ENCODE results near the gene FAM107B. TPM values are rescaled to one million over a fixed set of nuclear protein-coding genes. Genes with fewer than 3 reads are reported as not detected.

Gene FAM107B
- total and polyA plus RNA-seq, 10 of the 15 experiments (the other 5 are each of a cell fraction or from before 2014, with no cell fraction given) = 22.9 to 162 (median 86.6) TPM

DNA sequence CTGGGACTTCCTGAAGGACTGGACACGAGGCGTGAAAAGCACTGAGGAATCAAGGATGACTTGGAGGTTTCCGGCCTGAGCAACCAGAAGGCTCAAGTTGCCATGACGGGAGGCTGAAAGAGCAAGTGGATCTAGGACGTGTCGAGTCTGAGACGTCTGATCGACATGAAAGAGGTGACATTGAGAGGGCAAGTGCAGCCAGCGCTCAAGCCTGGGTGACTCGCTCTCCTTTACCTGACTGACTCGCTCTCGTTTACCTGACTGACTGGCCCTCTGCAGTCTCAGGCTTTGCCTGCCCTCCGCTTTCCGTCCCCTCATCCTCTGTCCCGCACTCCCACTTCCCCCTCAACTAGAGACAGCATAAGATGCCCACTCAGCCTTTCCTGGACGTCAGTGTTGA lies 241.4 kb downstream of the FAM107B start:
- FAIRE-seq (no peak), DNase-seq (ENCODE audit: low read depth, low spot score) (no peak), ATAC-seq (no peak)
- no peak for TF ChIP-seq SREBF1 (IDR thresholded peaks at IDR 0.05; ENCODE audit: low read length)
- TF ChIP-seq NFYA (IDR thresholded peaks at IDR 0.05; ENCODE audit: borderline replicate concordance, low read depth, low read length) = no peak
- TF ChIP-seq EP300 (IDR thresholded peaks at IDR 0.05; ENCODE audit: borderline replicate concordance in 1 of 2, control insufficient read depth in 1 of 2, low read depth in 2 of 2, low read length in 2 of 2) = no peak
- no peak for TF ChIP-seq EZH2 (IDR thresholded peaks at IDR 0.05; ENCODE audit: borderline replicate concordance, control insufficient read depth, low read depth, low read length)
- TF ChIP-seq CREM (IDR thresholded peaks at IDR 0.05; ENCODE audit: low read depth) = no peak
- TF ChIP-seq IKZF2 (IDR thresholded peaks at IDR 0.05) = no peak
- TF ChIP-seq RUNX3 (IDR thresholded peaks at IDR 0.05; ENCODE audit: low read length) = no peak
- TF ChIP-seq MLLT1 (IDR thresholded peaks at IDR 0.05) = no peak
- no peak for TF ChIP-seq EED (IDR thresholded peaks at IDR 0.05; ENCODE audit: low read depth)
- no peak for TF ChIP-seq NFXL1 (IDR thresholded peaks at IDR 0.05; ENCODE audit: borderline replicate concordance)
- TF ChIP-seq ZNF217 (IDR thresholded peaks at IDR 0.05) = no peak
- Histone ChIP-seq H3K27me3 (replicated peaks in 1 of 2; ENCODE audit: control insufficient read depth in 2 of 2, insufficient read depth in 2 of 2, low read length in 1 of 2) (no peaks in the 10 kb centered on the region), H3K36me3 (ENCODE audit: control insufficient read depth in 2 of 2, insufficient read depth in 2 of 2, low read length in 1 of 2) (peaks cover 6 to 25% of the 10 kb centered on the region in 2 experiments; a peak in 3 of 4 replicates), H3K4me3 (no peak overlapping the region), H3K9me3 (replicated peaks; ENCODE audit: control insufficient read depth, insufficient read depth, low read length) (no peaks in the 10 kb centered on the region), H3K27ac (ENCODE audit: control insufficient read depth, insufficient read depth) (no peak overlapping the region), H3K9ac (ENCODE audit: control insufficient read depth, insufficient read depth, low read length) (no peak overlapping the region), H4K20me1 (ENCODE audit: control insufficient read depth, insufficient read depth) (no peaks in the 10 kb centered on the region), H3K4me1 (ENCODE audit: control insufficient read depth, insufficient read depth, low read length) (no peaks in the 10 kb centered on the region), H3K79me2 (ENCODE audit: control insufficient read depth, insufficient read depth, low read length) (no peaks in the 10 kb centered on the region; the same call in none of the 2 replicates), H2AFZ (ENCODE audit: control insufficient read depth, low read depth, low read length) (no peak overlapping the region), H3K4me2 (ENCODE audit: control insufficient read depth, insufficient read depth) (no peak overlapping the region)
- intact Hi-C loops (cut with micrococcal nuclease; ENCODE audit: unreplicated experiment) = no loop called here
- WGBS (ENCODE audit: insufficient coverage, insufficient replicate concordance, low lambda C conversion rate, missing lambda C conversion rate) = 93% methylated on average over 16 of the region's 16 CpGs
- SMC1A ChIA-PET (ENCODE audit: uncharacterized antibody, unreplicated experiment) = interaction anchor here (0.7 kb wide), 1 partner anchor 290 kb away, joined by 3 read pairs; no protein-coding TSS in a partner anchor
- CTCF ChIA-PET = interaction anchor here (1.1 kb wide), 1 partner anchor 10 kb away, joined by 3 read pairs; no protein-coding TSS in a partner anchor
- in situ Hi-C loops (cut with MboI) = no loop called here
- no TSS peak for BruUV-seq (replicated peaks)
- POLR2A ChIA-PET = interaction anchor here (1.0 kb wide), 1 partner anchor 42 kb away, joined by 3 read pairs; no protein-coding TSS in a partner anchor
- RAD21 ChIA-PET (ENCODE audit: unreplicated experiment) = no interaction called here

Data from GM12878 (cell line).